ENCODE measurements around the gene BMAL2. TPM values are rescaled to one million over a fixed set of nuclear protein-coding genes. Genes with fewer than 3 reads are reported as not detected.
A peak's percentile ranks its signal among the peaks of the same experiment; 100 is the strongest.

BMAL2 gene
- total RNA-seq, 1 donor from 2014 or later = 9.0 TPM

DNA sequence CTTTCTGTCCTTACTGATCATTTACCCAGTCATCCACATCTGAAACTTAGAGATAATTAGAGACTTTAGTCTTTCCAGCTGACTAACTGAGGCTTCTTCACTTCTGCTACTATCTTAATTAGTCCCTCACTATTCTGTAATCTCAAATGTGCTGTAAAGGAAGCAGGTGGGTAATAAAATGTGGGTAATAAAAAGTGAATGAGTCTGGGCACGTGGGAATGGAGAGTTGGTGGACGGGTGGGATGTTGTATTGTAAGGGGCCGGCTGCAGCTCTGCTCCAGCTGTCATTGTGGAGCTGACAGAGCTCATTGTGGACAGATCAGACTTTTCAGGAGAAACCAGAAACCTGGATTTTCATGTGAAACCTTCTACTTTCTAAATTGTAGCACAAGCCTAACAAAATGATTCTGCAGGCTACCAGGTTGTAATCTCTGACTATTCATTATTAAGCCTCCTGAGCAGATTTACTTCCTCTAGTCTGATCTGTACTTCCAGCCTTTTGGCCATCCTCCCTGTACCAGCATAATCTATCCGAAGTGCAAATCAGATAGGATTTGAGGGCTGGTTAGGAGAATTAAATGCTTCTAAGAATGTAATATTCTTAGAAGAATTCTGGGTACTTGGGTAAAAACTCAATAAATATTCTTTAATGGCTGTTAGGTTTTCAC, 42.0 kb upstream of the BMAL2 start:
- Mint-ChIP-seq H3K36me3 (ENCODE audit: low read depth) (peaks cover 15% of the 10 kb centered on the region), H3K27ac (ENCODE audit: unreplicated experiment) (peak overlapping the region; percentile 83), H3K9me3 (ENCODE audit: low read depth) (no peaks in the 10 kb centered on the region), H3K4me3 (ENCODE audit: unreplicated experiment) (peak overlapping the region; percentile 3), H3K27me3 (ENCODE audit: low read depth) (no peaks in the 10 kb centered on the region), H3K4me1 (ENCODE audit: low read depth) (peaks cover 96% of the 10 kb centered on the region)
- TF ChIP-seq, protein P1, sequence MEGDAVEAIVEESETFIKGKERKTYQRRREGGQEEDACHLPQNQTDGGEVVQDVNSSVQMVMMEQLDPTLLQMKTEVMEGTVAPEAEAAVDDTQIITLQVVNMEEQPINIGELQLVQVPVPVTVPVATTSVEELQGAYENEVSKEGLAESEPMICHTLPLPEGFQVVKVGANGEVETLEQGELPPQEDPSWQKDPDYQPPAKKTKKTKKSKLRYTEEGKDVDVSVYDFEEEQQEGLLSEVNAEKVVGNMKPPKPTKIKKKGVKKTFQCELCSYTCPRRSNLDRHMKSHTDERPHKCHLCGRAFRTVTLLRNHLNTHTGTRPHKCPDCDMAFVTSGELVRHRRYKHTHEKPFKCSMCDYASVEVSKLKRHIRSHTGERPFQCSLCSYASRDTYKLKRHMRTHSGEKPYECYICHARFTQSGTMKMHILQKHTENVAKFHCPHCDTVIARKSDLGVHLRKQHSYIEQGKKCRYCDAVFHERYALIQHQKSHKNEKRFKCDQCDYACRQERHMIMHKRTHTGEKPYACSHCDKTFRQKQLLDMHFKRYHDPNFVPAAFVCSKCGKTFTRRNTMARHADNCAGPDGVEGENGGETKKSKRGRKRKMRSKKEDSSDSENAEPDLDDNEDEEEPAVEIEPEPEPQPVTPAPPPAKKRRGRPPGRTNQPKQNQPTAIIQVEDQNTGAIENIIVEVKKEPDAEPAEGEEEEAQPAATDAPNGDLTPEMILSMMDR (IDR thresholded peaks at IDR 0.05) = no peak
- no peak for DNase-seq (ENCODE audit: low spot score)

- peak overlapping the region; percentile 64 for H3K27ac Mint-ChIP-seq (ENCODE audit: unreplicated experiment)
- no peaks in the 10 kb centered on the region for H3K27me3 Mint-ChIP-seq (ENCODE audit: low read depth)
- TF ChIP-seq, protein P1 (IDR thresholded peaks at IDR 0.05) = no peak
- no peaks in the 10 kb centered on the region for H3K9me3 Mint-ChIP-seq (ENCODE audit: low read depth)
- no peak overlapping the region for H3K4me3 Mint-ChIP-seq (ENCODE audit: unreplicated experiment)
- peaks cover 17% of the 10 kb centered on the region for H3K36me3 Mint-ChIP-seq (ENCODE audit: low read depth)
- peaks cover 96% of the 10 kb centered on the region for H3K4me1 Mint-ChIP-seq (ENCODE audit: low read depth)
- DNase-seq (ENCODE audit: low spot score) = no peak
Observed at GRCh38 chr12:27291862-27292261, 40.8 kb upstream of the BMAL2 start.

DNA sequence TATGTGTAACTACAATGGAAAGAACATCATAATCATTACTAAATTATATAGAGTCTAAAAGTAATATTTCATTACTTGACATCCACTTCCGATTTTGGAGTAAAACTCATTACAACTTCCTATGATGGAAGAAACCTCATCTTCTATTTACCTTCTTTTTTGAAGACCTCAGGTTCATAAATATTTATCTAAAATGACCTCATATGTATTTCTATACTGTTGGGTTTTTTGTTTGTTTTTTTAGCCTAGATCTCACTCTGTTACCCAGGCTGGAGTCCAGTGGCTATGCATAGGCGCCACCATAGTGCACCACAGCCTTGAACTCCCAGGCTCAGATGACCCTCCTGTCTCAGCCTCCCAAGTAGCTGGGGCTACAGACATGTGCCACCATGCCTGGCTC, 39.9 kb upstream of the BMAL2 start:
- TF ChIP-seq, protein P1 (IDR thresholded peaks at IDR 0.05) = no peak
- Mint-ChIP-seq H3K36me3 (ENCODE audit: low read depth) (peaks cover 17% of the 10 kb centered on the region), H3K27ac (ENCODE audit: unreplicated experiment) (peak overlapping the region; percentile 93), H3K4me1 (ENCODE audit: low read depth) (peaks cover 95% of the 10 kb centered on the region), H3K9me3 (ENCODE audit: low read depth) (no peaks in the 10 kb centered on the region), H3K27me3 (ENCODE audit: low read depth) (no peaks in the 10 kb centered on the region), H3K4me3 (ENCODE audit: unreplicated experiment) (no peak overlapping the region)
- no peak for DNase-seq (ENCODE audit: low spot score)

DNA sequence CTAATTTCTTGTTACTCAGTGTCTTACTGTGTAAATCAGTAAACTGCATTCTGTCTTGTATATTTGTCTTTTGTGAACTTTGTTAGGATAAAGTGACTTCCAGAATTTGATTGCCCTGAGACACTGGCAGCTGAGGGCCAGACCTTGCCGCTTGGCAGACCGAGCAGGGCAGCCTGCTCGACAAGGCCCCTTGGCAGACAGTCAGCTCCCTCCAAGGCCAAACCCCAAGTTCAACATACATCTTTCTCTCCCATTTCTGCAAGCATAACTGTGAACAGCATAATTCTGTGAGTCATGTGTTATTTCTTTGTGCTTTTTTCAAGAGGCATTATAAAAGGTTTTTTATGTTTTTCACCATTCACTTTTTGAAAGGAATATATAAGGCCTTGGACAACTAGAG, 39.2 kb upstream of the BMAL2 start:
- Mint-ChIP-seq H3K27me3 (ENCODE audit: low read depth) (no peaks in the 10 kb centered on the region), H3K36me3 (ENCODE audit: low read depth) (peaks cover 22% of the 10 kb centered on the region), H3K9me3 (ENCODE audit: low read depth) (no peaks in the 10 kb centered on the region), H3K4me1 (ENCODE audit: low read depth) (peaks cover 97% of the 10 kb centered on the region), H3K27ac (ENCODE audit: unreplicated experiment) (peak overlapping the region; percentile 93), H3K4me3 (ENCODE audit: unreplicated experiment) (no peak overlapping the region)
- TF ChIP-seq, protein P1 (IDR thresholded peaks at IDR 0.05) = no peak
- no peak for DNase-seq (ENCODE audit: low spot score)

DNA sequence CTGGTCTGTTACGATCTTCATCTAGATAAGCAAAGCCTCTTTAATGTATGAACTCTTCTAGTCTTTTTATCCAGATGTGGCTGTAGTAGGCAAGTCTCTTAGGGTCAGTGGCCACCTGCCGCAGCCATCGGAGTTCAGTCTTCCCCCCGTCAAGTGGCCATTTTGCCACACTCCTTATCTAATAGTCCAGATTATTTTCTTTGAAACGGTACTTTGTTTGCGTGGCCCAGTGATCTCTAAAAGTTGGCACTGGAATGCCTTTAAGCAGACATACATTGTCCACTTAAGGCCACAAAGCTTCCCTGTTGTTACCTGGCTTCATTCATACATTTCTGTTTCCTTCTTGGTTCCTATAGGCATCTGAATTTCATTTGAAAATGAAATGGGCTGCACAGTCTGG, 36.0 kb upstream of the BMAL2 start:
- peaks cover 34% of the 10 kb centered on the region for H3K36me3 Mint-ChIP-seq (ENCODE audit: low read depth)
- H3K4me1 Mint-ChIP-seq (ENCODE audit: low read depth) = peaks cover 90% of the 10 kb centered on the region
- TF ChIP-seq, protein P1 (IDR thresholded peaks at IDR 0.05) = no peak
- no peak overlapping the region for H3K4me3 Mint-ChIP-seq (ENCODE audit: unreplicated experiment)
- H3K27ac Mint-ChIP-seq (ENCODE audit: unreplicated experiment) = peak overlapping the region; percentile 38
- DNase-seq (ENCODE audit: low spot score) = no peak
- no peaks in the 10 kb centered on the region for H3K27me3 Mint-ChIP-seq (ENCODE audit: low read depth)
- peaks cover 7% of the 10 kb centered on the region for H3K9me3 Mint-ChIP-seq (ENCODE audit: low read depth)
